Activated CD8-positive, alpha-beta T cell treated with anti-CD3 and anti-CD28 coated beads for 36 hours (primary cell): ENCODE measurements around the gene MTX1. TPM values are rescaled to one million over a fixed set of nuclear protein-coding genes. Genes with fewer than 3 reads are reported as not detected.
A peak's percentile ranks its signal among the peaks of the same experiment; 100 is the strongest.
"Not testable (repeated sequence)": the region's sequence is repeated elsewhere in the genome, so short reads cannot be mapped to it uniquely, and the experiment has no call there.

Experiments
- ATAC-seq: fragments of 200-7000 bp; cut with Tn5 transposase; one replicate; pipeline ENCODE4 v1.10.0; 2021; ENCODE audit warnings: mild to moderate bottlenecking, moderate library complexity
- CTCF ChIA-PET: fragments of 350-600 bp; sonication (Branson Sonifier 250); formaldehyde crosslinking; loops from one replicate; lab custom pipeline; 2021; ENCODE audit warnings: antibody characterized with exemption; lab: Charles Lee
- POLR2A ChIA-PET: fragments of 350-600 bp; sonication (Branson Sonifier 250); formaldehyde crosslinking; loops from one replicate; lab custom pipeline; 2021; ENCODE audit warnings: antibody characterized with exemption; lab: Charles Lee
- DNase-seq: peaks from one replicate; pipeline ENCODE4 v3.0.0-alpha.2; 2020
- H3K27ac Mint-ChIP-seq: one replicate; pipeline ENCODE4 v1.8.0; 2021; ENCODE audit warnings: mild to moderate bottlenecking, mixed read lengths
- H3K27me3 Mint-ChIP-seq: one replicate; pipeline ENCODE4 v1.8.0; 2021; ENCODE audit warnings: mixed read lengths
- H3K36me3 Mint-ChIP-seq: one replicate; pipeline ENCODE4 v1.8.0; 2021; ENCODE audit warnings: low read depth, mixed read lengths
- H3K4me1 Mint-ChIP-seq: one replicate; pipeline ENCODE4 v1.8.0; 2021; ENCODE audit warnings: low read depth, mixed read lengths
- H3K4me3 Mint-ChIP-seq: one replicate; pipeline ENCODE4 v1.8.0; 2021; ENCODE audit warnings: mild to moderate bottlenecking, moderate library complexity, mixed read lengths
- H3K9me3 Mint-ChIP-seq: one replicate; pipeline ENCODE4 v1.8.0; 2021; ENCODE audit warnings: mixed read lengths
- CTCF ChIP-seq: fragments of 200-600 bp; IDR thresholded peaks from one replicate; pipeline ENCODE4 v1.8.0; 2022; ENCODE audit warnings: antibody characterized with exemption, mild to moderate bottlenecking
- intact Hi-C: fragments of 100-400 bp; cut with micrococcal nuclease; formaldehyde crosslinking; loops from one replicate; pipeline ENCODE4 v1.10.0; 2022
- total RNA-seq, 2 experiments: library from RNA; stranded (reverse); gene quantifications; one replicate each; pipeline ENCODE4 v1.2.3, GENCODE V29; 2021

The MTX1 gene
- total RNA-seq, 2 experiments from 2014 or later, result 59.2 to 61.0 TPM

- intact Hi-C loops, result no loop called here
- Mint-ChIP-seq H3K4me1 (peaks cover 29% of the 10 kb centered on the region), H3K27me3 (no peaks in the 10 kb centered on the region), H3K4me3 (peak overlapping the region; percentile 92), H3K27ac (peak overlapping the region; percentile 6), H3K9me3 (no peaks in the 10 kb centered on the region), H3K36me3 (peaks cover 6% of the 10 kb centered on the region)
- DNase-seq (no peak), ATAC-seq (no peak)
- POLR2A ChIA-PET, result interaction anchor here (0.7 to 2.0 kb wide), 3 partner anchors 9 to 18 kb away, joined by 3 to 8 read pairs (median 4); no protein-coding TSS in a partner anchor
- TF ChIP-seq CTCF, result no peak
- CTCF ChIA-PET, result interaction anchor here (1.0 to 7.4 kb wide), 5 partner anchors 14 to 125 kb away, joined by 3 to 61 read pairs (median 14); no protein-coding TSS in a partner anchor
These were observed 2.0 kb downstream of the MTX1 start for GRCh38 chr1:155210314-155211104.

DNA sequence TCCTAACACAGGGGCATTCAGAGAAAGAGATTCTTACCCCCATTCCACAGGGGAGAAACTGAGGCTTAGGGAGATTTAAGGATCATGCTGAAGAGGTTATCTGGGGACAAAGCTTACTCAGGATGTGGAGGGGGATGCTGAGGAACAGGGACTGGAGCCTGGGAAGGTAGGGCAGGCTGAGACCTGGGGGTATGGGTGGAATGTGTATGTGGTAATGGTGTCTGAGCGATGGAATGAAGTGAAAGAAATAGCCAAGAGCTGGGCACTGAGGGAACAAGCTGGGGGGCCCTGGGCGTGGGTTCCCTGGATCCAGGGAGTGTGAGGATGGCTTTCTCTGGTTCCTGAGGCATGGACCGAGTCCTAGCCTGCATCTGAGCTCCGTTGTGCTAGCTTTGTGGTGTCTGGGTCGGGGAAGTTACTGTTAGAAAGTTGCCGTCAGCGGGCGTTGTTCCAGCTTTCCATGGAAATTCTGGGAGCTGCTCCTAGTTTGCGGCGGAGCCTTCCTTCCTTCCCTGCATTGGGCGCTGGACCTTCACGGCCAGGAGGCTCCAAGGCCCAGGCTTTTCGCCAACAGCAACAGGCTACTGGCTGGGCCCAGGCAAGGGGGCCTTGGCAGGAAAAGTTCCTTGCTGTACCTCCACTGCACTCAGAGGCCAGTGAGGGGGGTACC, 3.0 kb downstream of the MTX1 start:
- CTCF ChIA-PET, result interaction anchor here (1.3 to 7.4 kb wide), 2 partner anchors 13 to 39 kb away, joined by 4 to 47 read pairs; no protein-coding TSS in a partner anchor

GRCh38 chr1:155212051-155212440, 3.6 kb downstream of the MTX1 start:
- H3K4me1 Mint-ChIP-seq, result peaks cover 25% of the 10 kb centered on the region
- intact Hi-C loops, ATAC-seq, DNase-seq, POLR2A ChIA-PET, H3K36me3 Mint-ChIP-seq, H3K4me3 Mint-ChIP-seq, H3K27me3 Mint-ChIP-seq, H3K27ac Mint-ChIP-seq, H3K9me3 Mint-ChIP-seq: not testable (repeated sequence)
- CTCF ChIA-PET, result interaction anchor here (1.3 to 7.4 kb wide), 2 partner anchors 13 to 39 kb away, joined by 4 to 47 read pairs; no protein-coding TSS in a partner anchor

More for the DNA sequence above, 3.0 kb downstream of the MTX1 start:
- intact Hi-C loops, H3K36me3 Mint-ChIP-seq, H3K27me3 Mint-ChIP-seq, ATAC-seq, H3K9me3 Mint-ChIP-seq, H3K27ac Mint-ChIP-seq, DNase-seq, H3K4me3 Mint-ChIP-seq: not testable (repeated sequence)
- peaks cover 29% of the 10 kb centered on the region for H3K4me1 Mint-ChIP-seq
- POLR2A ChIA-PET, result interaction anchor here (0.7 kb wide), 1 partner anchor 19 kb away, joined by 3 read pairs; no protein-coding TSS in a partner anchor

GRCh38 chr1:155214702-155215101, 6.2 kb downstream of the MTX1 start:
- H3K4me3 Mint-ChIP-seq, CTCF ChIA-PET, POLR2A ChIA-PET, H3K9me3 Mint-ChIP-seq, H3K36me3 Mint-ChIP-seq, intact Hi-C loops, H3K27me3 Mint-ChIP-seq, DNase-seq: not testable (repeated sequence)
- peak overlapping the region; percentile 0 for H3K27ac Mint-ChIP-seq
- H3K4me1 Mint-ChIP-seq, result peaks cover 22% of the 10 kb centered on the region
- ATAC-seq, result peak; percentile 34

DNA sequence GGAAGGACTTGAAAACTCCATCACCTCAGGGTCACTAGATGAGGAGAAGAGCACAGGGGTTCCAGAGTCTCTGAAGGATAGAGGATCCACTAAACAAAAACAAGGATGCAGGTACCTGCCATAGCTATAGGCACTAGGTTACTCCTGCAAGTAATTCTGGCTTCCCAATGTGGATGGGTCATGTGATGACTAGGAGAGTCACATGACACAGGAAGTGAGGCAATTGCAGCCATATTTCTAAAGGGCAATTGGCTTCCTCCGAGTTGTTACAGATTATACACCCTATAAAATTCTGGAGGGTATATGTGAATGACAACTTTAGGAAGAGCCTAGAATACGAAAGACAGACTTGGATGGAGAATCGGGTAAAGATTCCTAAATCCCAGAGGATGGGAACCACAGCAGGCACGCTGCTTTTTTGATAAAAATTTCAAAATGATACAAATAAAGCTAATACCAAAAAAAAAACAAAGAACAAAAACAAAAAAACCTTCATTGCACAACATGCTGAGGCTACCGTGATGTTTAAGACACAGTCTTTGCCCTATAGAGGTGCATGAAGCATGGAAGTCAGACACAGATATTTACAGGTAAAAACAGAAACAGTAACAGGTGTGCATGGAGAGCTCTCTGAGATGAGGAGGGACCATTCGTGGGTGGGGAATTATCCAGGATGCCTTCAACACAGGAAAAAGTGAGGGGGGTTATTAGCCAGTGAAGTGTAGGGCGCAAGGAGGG, 10.5 kb downstream of the MTX1 start:
- intact Hi-C loops, result no loop called here
- H3K36me3 Mint-ChIP-seq, result peaks cover 3% of the 10 kb centered on the region
- ChIA-PET CTCF (interaction anchor here (0.7 to 1.5 kb wide), 6 partner anchors 12 to 103 kb away, joined by 3 to 5 read pairs (median 4); no protein-coding TSS in a partner anchor), POLR2A (interaction anchor here (0.7 to 1.2 kb wide), 5 partner anchors 9 to 26 kb away, joined by 3 to 5 read pairs (median 3); partner anchors contain the start of gene THBS3)
- no peak for TF ChIP-seq CTCF
- DNase-seq, result peak; percentile 42
- peak; percentile 32 for ATAC-seq
- H3K4me3 Mint-ChIP-seq, result no peak overlapping the region
- no peaks in the 10 kb centered on the region for H3K9me3 Mint-ChIP-seq
- no peaks in the 10 kb centered on the region for H3K27me3 Mint-ChIP-seq
- H3K27ac Mint-ChIP-seq, result peak overlapping the region; percentile 49
- H3K4me1 Mint-ChIP-seq, result peaks cover 16% of the 10 kb centered on the region
